Measurements from ENCODE around the gene NFIC.
"Not testable (repeated sequence)": the region's sequence is repeated elsewhere in the genome, so short reads cannot be mapped to it uniquely, and the experiment has no call there.

Gene NFIC

GRCh38 chr19:3398114-3398899 lies 31.9 kb downstream of the NFIC start:
- Mint-ChIP-seq H3K4me3 (no peak overlapping the region), H3K4me1 (ENCODE audit: low read depth in 2 of 2) (peaks cover 0 to 6% of the 10 kb centered on the region in 2 donors), H3K36me3 (ENCODE audit: insufficient read depth) (no peaks in the 10 kb centered on the region), H3K27me3 (no peaks in the 10 kb centered on the region), H3K9me3 (no peaks in the 10 kb centered on the region), H3K27ac (no peak overlapping the region)
- no peak for ATAC-seq (replicated peaks)
- no peak for DNase-seq

- H3K4me3 Mint-ChIP-seq, result no peak overlapping the region
- H3K4me1 Mint-ChIP-seq (ENCODE audit: low read depth in 2 of 2), result peaks cover 0 to 6% of the 10 kb centered on the region in 2 donors
- no peaks in the 10 kb centered on the region for H3K36me3 Mint-ChIP-seq (ENCODE audit: insufficient read depth)
- no peak for ATAC-seq (replicated peaks)
- H3K27me3 Mint-ChIP-seq, result no peaks in the 10 kb centered on the region
- no peaks in the 10 kb centered on the region for H3K9me3 Mint-ChIP-seq
- no peak overlapping the region for H3K27ac Mint-ChIP-seq
- DNase-seq, result no peak
These were observed 32.5 kb downstream of the NFIC start for GRCh38 chr19:3398900-3399278.

- not testable (repeated sequence) for H3K27me3 Mint-ChIP-seq; H3K4me3 Mint-ChIP-seq; H3K36me3 Mint-ChIP-seq (ENCODE audit: insufficient read depth); ATAC-seq (replicated peaks); H3K9me3 Mint-ChIP-seq; H3K27ac Mint-ChIP-seq; DNase-seq; H3K4me1 Mint-ChIP-seq (ENCODE audit: low read depth in 2 of 2)
These were observed 32.9 kb downstream of the NFIC start for GRCh38 chr19:3399311-3399710.

- no peak for ATAC-seq (replicated peaks)
- no peak overlapping the region for H3K27ac Mint-ChIP-seq
- no peak for DNase-seq
- H3K4me1 Mint-ChIP-seq (ENCODE audit: low read depth in 2 of 2), result peaks cover 0 to 6% of the 10 kb centered on the region in 2 donors
- no peaks in the 10 kb centered on the region for H3K9me3 Mint-ChIP-seq
- no peak overlapping the region for H3K4me3 Mint-ChIP-seq
- no peaks in the 10 kb centered on the region for H3K27me3 Mint-ChIP-seq
- H3K36me3 Mint-ChIP-seq (ENCODE audit: insufficient read depth), result peaks cover 3% of the 10 kb centered on the region
These were observed 34.8 kb downstream of the NFIC start for GRCh38 chr19:3401004-3401768.

- Mint-ChIP-seq H3K4me3 (no peak overlapping the region), H3K27ac (no peak overlapping the region), H3K36me3 (ENCODE audit: insufficient read depth) (peaks cover 3% of the 10 kb centered on the region), H3K9me3 (no peaks in the 10 kb centered on the region), H3K4me1 (ENCODE audit: low read depth in 2 of 2) (peaks cover 0 to 3% of the 10 kb centered on the region in 2 donors), H3K27me3 (no peaks in the 10 kb centered on the region)
- ATAC-seq (replicated peaks) (no peak), DNase-seq (no peak)
These were observed 36.5 kb downstream of the NFIC start for GRCh38 chr19:3402631-3403443.

- DNase-seq, result no peak
- ATAC-seq (replicated peaks), result no peak
- H3K4me1 Mint-ChIP-seq (ENCODE audit: low read depth in 2 of 2), result peaks cover 0 to 3% of the 10 kb centered on the region in 2 donors
- H3K36me3 Mint-ChIP-seq (ENCODE audit: insufficient read depth), result peaks cover 3% of the 10 kb centered on the region
- H3K27ac Mint-ChIP-seq, result no peak overlapping the region
- no peaks in the 10 kb centered on the region for H3K9me3 Mint-ChIP-seq
- no peak overlapping the region for H3K4me3 Mint-ChIP-seq
- H3K27me3 Mint-ChIP-seq, result no peaks in the 10 kb centered on the region
These were observed 37.3 kb downstream of the NFIC start for GRCh38 chr19:3403489-3404323.

GRCh38 chr19:3404324-3405260 lies 38.2 kb downstream of the NFIC start:
- Mint-ChIP-seq H3K4me1 (ENCODE audit: low read depth in 2 of 2) (peaks cover 3% of the 10 kb centered on the region in 2 donors), H3K36me3 (ENCODE audit: insufficient read depth) (peaks cover 3% of the 10 kb centered on the region), H3K27me3 (no peaks in the 10 kb centered on the region), H3K4me3 (no peak overlapping the region), H3K9me3 (no peaks in the 10 kb centered on the region), H3K27ac (no peak overlapping the region)
- no peak for ATAC-seq (replicated peaks)
- DNase-seq, result no peak

GRCh38 chr19:3405261-3405653 lies 38.9 kb downstream of the NFIC start:
- no peak for DNase-seq
- H3K36me3 Mint-ChIP-seq (ENCODE audit: insufficient read depth), result peaks cover 3% of the 10 kb centered on the region
- no peak overlapping the region for H3K27ac Mint-ChIP-seq
- ATAC-seq (replicated peaks), result no peak
- no peak overlapping the region for H3K4me3 Mint-ChIP-seq
- H3K9me3 Mint-ChIP-seq, result no peaks in the 10 kb centered on the region
- H3K4me1 Mint-ChIP-seq (ENCODE audit: low read depth in 2 of 2), result peaks cover 3% of the 10 kb centered on the region in 2 donors
- no peaks in the 10 kb centered on the region for H3K27me3 Mint-ChIP-seq

GRCh38 chr19:3406571-3407111 lies 40.3 kb downstream of the NFIC start:
- DNase-seq (no peak), ATAC-seq (replicated peaks) (no peak)
- H3K27me3 Mint-ChIP-seq, result no peaks in the 10 kb centered on the region
- no peak overlapping the region for H3K4me3 Mint-ChIP-seq
- H3K9me3 Mint-ChIP-seq, result no peaks in the 10 kb centered on the region
- peaks cover under 1 to 3% of the 10 kb centered on the region in 2 donors for H3K4me1 Mint-ChIP-seq (ENCODE audit: low read depth in 2 of 2)
- peaks cover 3% of the 10 kb centered on the region for H3K36me3 Mint-ChIP-seq (ENCODE audit: insufficient read depth)
- peak overlapping the region in 1 of 2 donors; percentile 39 for H3K27ac Mint-ChIP-seq

- Mint-ChIP-seq H3K36me3 (ENCODE audit: insufficient read depth) (peaks cover 7% of the 10 kb centered on the region), H3K9me3 (no peaks in the 10 kb centered on the region), H3K27ac (peak overlapping the region in 1 of 2 donors; percentile 73), H3K27me3 (no peaks in the 10 kb centered on the region), H3K4me3 (no peak overlapping the region), H3K4me1 (ENCODE audit: low read depth in 2 of 2) (peaks cover 2 to 3% of the 10 kb centered on the region in 2 donors)
- ATAC-seq (replicated peaks), result no peak
- no peak for DNase-seq
These were observed 41.5 kb downstream of the NFIC start for GRCh38 chr19:3407556-3408516.

- H3K4me3 Mint-ChIP-seq, result no peak overlapping the region
- peak overlapping the region in 1 of 2 donors; percentile 68 for H3K27ac Mint-ChIP-seq
- ATAC-seq (replicated peaks), result no peak
- H3K27me3 Mint-ChIP-seq, result no peaks in the 10 kb centered on the region
- no peak for DNase-seq
- no peaks in the 10 kb centered on the region for H3K9me3 Mint-ChIP-seq
- H3K36me3 Mint-ChIP-seq (ENCODE audit: insufficient read depth), result peaks cover 7% of the 10 kb centered on the region
- peaks cover 3 to 4% of the 10 kb centered on the region in 2 donors for H3K4me1 Mint-ChIP-seq (ENCODE audit: low read depth in 2 of 2)
These were observed 42.6 kb downstream of the NFIC start for GRCh38 chr19:3408996-3409345.
